MCF 10A (cell line): ENCODE data around the gene METTL23. TPM values are rescaled to one million over a fixed set of nuclear protein-coding genes. Genes with fewer than 3 reads are reported as not detected.

ENCODE experiments used
- BruUV-seq: library from RNA; stranded (reverse); fragments of 400-500 nt; replicated peaks from 2 replicates; lab custom pipeline; 2021; lab: Mats Ljungman, UMichigan
- CTCF ChIA-PET: fragments of 300-600 bp; sonication (Branson Sonifier 250); formaldehyde crosslinking; extraction: SDS; loops from one replicate; lab custom pipeline; 2021; ENCODE audit warnings: antibody characterized with exemption, inconsistent platforms; lab: Yijun Ruan, JAX
- POLR2A ChIA-PET: fragments of 300-600, 350-650 bp; sonication (Branson Sonifier 250); formaldehyde crosslinking; extraction: SDS; loops from one replicate; lab custom pipeline; 2020; ENCODE audit warnings: antibody characterized with exemption, inconsistent platforms; lab: Yijun Ruan, JAX
- DNase-seq: peaks from one replicate; pipeline ENCODE4 v3.0.0-alpha.2; 2018; ENCODE audit not compliant: unreplicated experiment
- H3K27ac Mint-ChIP-seq: one replicate; pipeline ENCODE4 v1.8.0; 2022; ENCODE audit warnings: mild to moderate bottlenecking, low read depth, mixed read lengths; ENCODE audit not compliant: unreplicated experiment
- H3K27me3 Mint-ChIP-seq: one replicate; pipeline ENCODE4 v1.8.0; 2022; ENCODE audit warnings: mixed read lengths; ENCODE audit not compliant: insufficient read depth, unreplicated experiment
- H3K36me3 Mint-ChIP-seq: one replicate; pipeline ENCODE4 v1.8.0; 2022; ENCODE audit warnings: mild to moderate bottlenecking, moderate library complexity, mixed read lengths; ENCODE audit not compliant: insufficient read depth, unreplicated experiment
- H3K4me1 Mint-ChIP-seq: one replicate; pipeline ENCODE4 v1.8.0; 2022; ENCODE audit warnings: mixed read lengths; ENCODE audit not compliant: insufficient read depth, unreplicated experiment
- H3K4me3 Mint-ChIP-seq: one replicate; pipeline ENCODE4 v1.8.0; 2022; ENCODE audit warnings: mild to moderate bottlenecking, moderate library complexity, mixed read lengths; ENCODE audit not compliant: unreplicated experiment
- H3K9me3 Mint-ChIP-seq: one replicate; pipeline ENCODE4 v1.8.0; 2022; ENCODE audit warnings: mixed read lengths; ENCODE audit not compliant: unreplicated experiment
- intact Hi-C: fragments of 100-400 bp; cut with micrococcal nuclease; formaldehyde crosslinking; loops from 2 replicates; pipeline ENCODE4 v1.14.1; 2022
- total RNA-seq: library from RNA; stranded (reverse); gene quantifications from 2 replicates; pipeline ENCODE4 v1.2.3, GENCODE V29; 2022
- TF ChIP-seq, protein P1 (sequence below): fragments of 200-600 bp; IDR thresholded peaks from one replicate; pipeline ENCODE4 v1.8.0; 2022; ENCODE audit warnings: antibody characterized with exemption, mild to moderate bottlenecking; ENCODE audit not compliant: unreplicated experiment

The METTL23 gene
- total RNA-seq, 1 experiment from 2014 or later, result 35.1 TPM

DNA sequence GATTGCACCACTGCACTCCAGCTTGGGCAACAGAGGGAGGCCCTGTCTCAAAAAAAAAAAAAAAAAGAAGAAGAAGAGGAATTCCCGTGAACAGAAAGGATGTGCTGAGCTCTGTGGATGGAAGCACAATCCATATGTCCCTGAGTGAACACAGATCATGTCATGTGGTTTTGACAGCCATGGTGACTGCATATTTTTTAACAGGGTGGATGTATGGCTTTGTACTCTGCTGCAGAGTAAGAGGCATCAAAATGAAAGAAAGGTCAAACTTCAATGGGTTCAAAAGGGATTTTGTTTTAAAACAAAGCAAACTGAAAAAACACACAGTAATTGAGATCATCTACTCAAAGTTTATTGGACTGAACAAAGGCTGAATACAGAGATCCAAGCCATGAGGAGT is 47.4 kb upstream of the METTL23 start:
- no peak for DNase-seq
- intact Hi-C loops, result no loop called here
- H3K9me3 Mint-ChIP-seq, result no peaks in the 10 kb centered on the region
- POLR2A ChIA-PET, result no interaction called here
- CTCF ChIA-PET, result no interaction called here
- no TSS peak for BruUV-seq
- TF ChIP-seq, protein P1, sequence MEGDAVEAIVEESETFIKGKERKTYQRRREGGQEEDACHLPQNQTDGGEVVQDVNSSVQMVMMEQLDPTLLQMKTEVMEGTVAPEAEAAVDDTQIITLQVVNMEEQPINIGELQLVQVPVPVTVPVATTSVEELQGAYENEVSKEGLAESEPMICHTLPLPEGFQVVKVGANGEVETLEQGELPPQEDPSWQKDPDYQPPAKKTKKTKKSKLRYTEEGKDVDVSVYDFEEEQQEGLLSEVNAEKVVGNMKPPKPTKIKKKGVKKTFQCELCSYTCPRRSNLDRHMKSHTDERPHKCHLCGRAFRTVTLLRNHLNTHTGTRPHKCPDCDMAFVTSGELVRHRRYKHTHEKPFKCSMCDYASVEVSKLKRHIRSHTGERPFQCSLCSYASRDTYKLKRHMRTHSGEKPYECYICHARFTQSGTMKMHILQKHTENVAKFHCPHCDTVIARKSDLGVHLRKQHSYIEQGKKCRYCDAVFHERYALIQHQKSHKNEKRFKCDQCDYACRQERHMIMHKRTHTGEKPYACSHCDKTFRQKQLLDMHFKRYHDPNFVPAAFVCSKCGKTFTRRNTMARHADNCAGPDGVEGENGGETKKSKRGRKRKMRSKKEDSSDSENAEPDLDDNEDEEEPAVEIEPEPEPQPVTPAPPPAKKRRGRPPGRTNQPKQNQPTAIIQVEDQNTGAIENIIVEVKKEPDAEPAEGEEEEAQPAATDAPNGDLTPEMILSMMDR, result no peak
- H3K27me3 Mint-ChIP-seq, result no peaks in the 10 kb centered on the region
- H3K4me1 Mint-ChIP-seq, result peaks cover 5% of the 10 kb centered on the region
- H3K4me3 Mint-ChIP-seq, result no peak overlapping the region
- H3K27ac Mint-ChIP-seq, result no peak overlapping the region
- H3K36me3 Mint-ChIP-seq, result no peaks in the 10 kb centered on the region

DNA sequence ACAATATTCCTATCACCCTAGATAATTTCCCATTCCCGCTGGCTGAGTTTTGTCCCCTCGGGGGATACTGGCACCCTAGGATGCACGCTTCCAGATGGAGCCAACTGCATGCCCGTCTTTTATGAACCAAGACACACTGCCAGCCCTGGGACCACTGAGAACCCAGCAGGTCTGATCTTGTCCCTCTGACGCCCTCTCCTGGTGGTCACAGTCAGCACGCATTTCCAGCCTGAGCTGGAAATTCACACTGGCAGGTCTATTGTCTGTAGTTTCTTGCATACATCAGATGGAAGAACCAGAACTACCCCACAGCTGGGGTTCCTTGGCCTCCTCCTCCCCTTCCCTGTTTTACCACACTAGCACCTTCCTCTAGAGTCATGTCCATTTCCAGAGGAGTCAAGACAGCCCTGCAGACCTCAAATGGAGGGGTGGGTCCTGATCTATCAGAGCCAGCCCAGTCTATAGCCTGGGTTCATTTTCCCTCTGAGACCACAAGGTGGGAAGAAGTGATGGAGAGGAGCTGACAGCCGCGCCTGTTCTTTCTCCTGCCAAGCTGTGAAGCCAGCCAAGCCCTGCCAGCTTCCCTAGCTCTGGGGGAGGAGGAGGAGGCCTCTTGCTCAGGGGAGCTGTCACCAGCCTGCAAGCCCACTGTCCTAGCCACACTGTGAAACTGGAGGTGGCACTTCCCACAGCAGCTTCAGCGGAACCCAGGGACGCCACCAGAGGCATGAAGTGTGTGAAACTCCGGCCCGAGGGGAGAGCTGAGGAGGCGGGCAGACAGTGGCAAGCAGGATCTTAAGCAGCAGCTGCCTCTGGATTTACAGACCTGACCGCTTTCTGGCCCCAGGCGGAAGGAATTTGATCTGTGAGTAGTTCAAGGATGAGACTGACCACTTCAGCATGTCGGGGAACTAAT is 45.2 kb upstream of the METTL23 start:
- Mint-ChIP-seq H3K4me3 (no peak overlapping the region), H3K9me3 (no peaks in the 10 kb centered on the region), H3K27me3 (no peaks in the 10 kb centered on the region), H3K27ac (no peak overlapping the region), H3K4me1 (peaks cover 5% of the 10 kb centered on the region), H3K36me3 (no peaks in the 10 kb centered on the region)
- DNase-seq, result peak; percentile 69
- TF ChIP-seq, protein P1, result peak; percentile 65
- intact Hi-C loops, result loop anchor here (5.0 kb wide), 1 partner anchor 36 kb away; no protein-coding TSS in a partner anchor
- ChIA-PET CTCF (interaction anchor here (0.6 to 2.1 kb wide), 20 partner anchors 9 to 1834 kb away, joined by 3 to 8 read pairs (median 4); no protein-coding TSS in a partner anchor), POLR2A (interaction anchor here (0.7 to 1.8 kb wide), 6 partner anchors 9 to 123 kb away, joined by 3 to 10 read pairs (median 3); no protein-coding TSS in a partner anchor)
- no TSS peak for BruUV-seq

DNA sequence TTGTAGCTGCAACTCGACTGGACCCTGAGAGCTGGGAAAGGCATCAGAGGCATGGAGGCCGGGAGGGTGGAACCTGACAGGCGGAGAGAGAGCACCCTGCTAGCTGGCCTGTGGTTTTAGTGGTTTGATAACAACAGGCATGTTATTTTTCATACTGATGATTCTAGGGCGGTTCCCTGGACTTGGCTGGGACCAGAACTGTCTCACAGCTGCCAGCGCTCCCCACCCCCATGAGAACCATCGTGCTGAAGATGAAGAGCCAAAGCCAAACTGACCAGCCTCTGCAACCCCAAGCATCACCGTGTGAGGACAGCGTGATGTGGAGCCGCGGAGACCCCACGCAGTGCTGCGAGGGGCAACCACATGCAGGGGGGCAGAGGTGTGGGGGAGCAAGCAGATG is 44.3 kb upstream of the METTL23 start:
- POLR2A ChIA-PET, result interaction anchor here (1.3 kb wide), 1 partner anchor 115 kb away, joined by 3 read pairs; no protein-coding TSS in a partner anchor
- intact Hi-C loops, result loop anchor here (5.0 kb wide), 1 partner anchor 35 kb away; no protein-coding TSS in a partner anchor
- H3K27ac Mint-ChIP-seq, result no peak overlapping the region

More for the DNA sequence above, 44.3 kb upstream of the METTL23 start:
- Mint-ChIP-seq H3K4me1 (peaks cover 5% of the 10 kb centered on the region), H3K9me3 (no peaks in the 10 kb centered on the region), H3K27me3 (no peaks in the 10 kb centered on the region), H3K36me3 (peaks cover 1% of the 10 kb centered on the region), H3K4me3 (no peak overlapping the region)
- DNase-seq, result no peak
- BruUV-seq, result no TSS peak
- TF ChIP-seq, protein P1, result no peak
- CTCF ChIA-PET, result interaction anchor here (0.6 to 1.6 kb wide), 6 partner anchors 9 to 206 kb away, joined by 3 to 7 read pairs (median 4); no protein-coding TSS in a partner anchor
